Measurements from ENCODE around the gene BCL2.

Gene BCL2

DNA sequence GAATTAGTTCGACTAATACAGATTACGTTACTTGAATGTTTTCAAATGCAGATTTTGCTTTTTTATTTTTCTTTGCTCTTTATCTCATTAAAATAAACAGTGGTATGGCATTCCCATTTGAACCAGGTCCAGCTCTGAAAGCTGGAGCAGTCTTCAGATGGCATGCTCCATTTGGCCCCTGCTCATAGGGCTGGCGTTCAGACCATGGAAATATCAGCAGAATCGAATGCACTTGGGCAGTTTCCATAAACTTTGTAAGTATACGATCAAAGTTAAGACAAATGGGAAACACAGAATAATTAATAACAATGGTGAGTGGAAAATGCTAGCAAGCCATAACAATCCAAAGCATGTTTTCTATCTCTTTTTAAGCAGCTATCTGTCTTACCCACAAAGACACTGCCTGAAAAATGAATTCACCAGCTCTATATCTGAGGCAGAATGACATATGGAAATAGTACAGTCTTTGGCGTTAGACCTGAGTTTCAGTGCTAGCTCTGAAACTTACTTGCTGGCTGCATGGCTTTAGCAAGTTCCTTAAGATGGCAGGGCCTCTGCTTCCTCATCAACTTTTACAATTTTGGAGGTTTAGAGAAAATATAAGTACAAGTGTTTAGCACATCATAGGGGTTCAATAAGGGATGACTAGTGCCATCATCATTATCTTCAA lies 131.6 kb downstream of the BCL2 start:
- TF ChIP-seq ARNTL (CRISPR knock-in tag; IDR thresholded peaks at IDR 0.05; ENCODE audit: borderline replicate concordance, low read depth) (no peak), ZNF8 (CRISPR knock-in tag; IDR thresholded peaks at IDR 0.05) (no peak), CSRNP3 (CRISPR knock-in tag; IDR thresholded peaks at IDR 0.05) (no peak), ZFP3 (CRISPR knock-in tag; IDR thresholded peaks at IDR 0.05) (no peak), PATZ1 (CRISPR knock-in tag; IDR thresholded peaks at IDR 0.05; ENCODE audit: borderline replicate concordance) (no peak), ZNF70 (CRISPR knock-in tag; IDR thresholded peaks at IDR 0.05) (no peak)
- TF ChIP-seq, protein P1, sequence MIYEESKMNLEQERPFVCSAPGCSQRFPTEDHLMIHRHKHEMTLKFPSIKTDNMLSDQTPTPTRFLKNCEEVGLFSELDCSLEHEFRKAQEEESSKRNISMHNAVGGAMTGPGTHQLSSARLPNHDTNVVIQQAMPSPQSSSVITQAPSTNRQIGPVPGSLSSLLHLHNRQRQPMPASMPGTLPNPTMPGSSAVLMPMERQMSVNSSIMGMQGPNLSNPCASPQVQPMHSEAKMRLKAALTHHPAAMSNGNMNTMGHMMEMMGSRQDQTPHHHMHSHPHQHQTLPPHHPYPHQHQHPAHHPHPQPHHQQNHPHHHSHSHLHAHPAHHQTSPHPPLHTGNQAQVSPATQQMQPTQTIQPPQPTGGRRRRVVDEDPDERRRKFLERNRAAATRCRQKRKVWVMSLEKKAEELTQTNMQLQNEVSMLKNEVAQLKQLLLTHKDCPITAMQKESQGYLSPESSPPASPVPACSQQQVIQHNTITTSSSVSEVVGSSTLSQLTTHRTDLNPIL (CRISPR knock-in tag; IDR thresholded peaks at IDR 0.05; ENCODE audit: low read depth) = no peak
- no peak; the same call in 2 of the 3 replicates for ATAC-seq

DNA sequence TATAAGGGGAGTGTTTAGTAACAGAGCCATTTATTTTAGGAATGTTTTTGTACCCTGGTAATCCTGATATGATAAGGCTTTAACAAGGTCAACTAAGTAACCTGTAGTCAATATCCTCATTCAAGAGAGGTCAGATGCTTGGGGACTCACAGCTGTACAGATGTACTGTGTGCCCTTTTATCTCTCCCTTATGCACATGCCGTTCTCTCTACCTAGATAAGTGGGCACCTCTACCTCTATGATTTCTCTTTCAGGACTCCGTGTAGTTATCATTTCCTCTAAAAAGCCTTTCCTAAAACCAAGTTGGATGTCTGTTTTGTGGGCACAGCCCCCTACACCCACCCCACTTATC lies 132.4 kb downstream of the BCL2 start:
- TF ChIP-seq ZFP3 (CRISPR knock-in tag; IDR thresholded peaks at IDR 0.05) (no peak), TSHZ2 (CRISPR knock-in tag; IDR thresholded peaks at IDR 0.05) (no peak), GLIS3 (CRISPR knock-in tag; IDR thresholded peaks at IDR 0.05) (no peak), PPARA (CRISPR knock-in tag; IDR thresholded peaks at IDR 0.05; ENCODE audit: borderline replicate concordance) (no peak)
- no peak for ATAC-seq

DNA sequence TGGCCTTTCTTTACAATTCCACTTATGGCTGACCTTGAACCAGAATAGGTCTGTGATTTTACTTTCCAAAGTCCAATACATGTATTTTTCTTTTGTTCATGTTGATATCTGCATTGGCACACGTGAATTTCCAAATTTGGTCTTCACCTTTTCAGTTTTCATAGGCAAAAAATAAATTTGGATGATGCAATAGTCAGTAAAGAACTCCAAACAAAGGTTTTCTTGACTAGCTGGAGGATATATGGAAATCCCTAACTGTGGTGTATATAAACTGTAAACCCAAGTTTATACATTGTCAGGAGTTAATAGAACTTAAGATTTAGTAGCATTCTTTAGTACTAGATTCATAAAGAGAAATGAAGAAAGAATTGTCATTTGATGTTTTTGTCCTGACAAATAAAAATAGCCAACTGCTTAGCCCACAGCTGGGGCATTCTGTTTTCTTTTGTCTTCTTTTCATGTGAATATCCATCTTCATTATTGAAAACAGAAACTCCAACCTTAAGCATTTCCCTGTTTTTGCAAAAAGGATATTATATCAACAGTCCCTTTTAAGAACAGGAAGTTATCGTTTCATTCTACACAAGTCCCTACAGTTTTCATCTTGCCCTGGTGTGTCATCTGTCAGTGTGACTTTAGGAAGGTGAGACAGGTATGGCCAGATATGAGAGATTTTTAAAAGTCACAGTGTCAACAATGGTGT lies 132.9 kb downstream of the BCL2 start:
- ATAC-seq = no peak
- TF ChIP-seq SNAI2 (CRISPR knock-in tag; IDR thresholded peaks at IDR 0.05) = no peak
- TF ChIP-seq TOX (CRISPR knock-in tag; IDR thresholded peaks at IDR 0.05; ENCODE audit: borderline replicate concordance) = no peak
- no peak for TF ChIP-seq CSRNP3 (CRISPR knock-in tag; IDR thresholded peaks at IDR 0.05)
- no peak for TF ChIP-seq ZFP30 (CRISPR knock-in tag; IDR thresholded peaks at IDR 0.05)
- no peak for TF ChIP-seq BACH2 (CRISPR knock-in tag; IDR thresholded peaks at IDR 0.05; ENCODE audit: borderline replicate concordance)
- TF ChIP-seq RARB (CRISPR knock-in tag; IDR thresholded peaks at IDR 0.05) = no peak
- no peak for TF ChIP-seq ZNF565 (CRISPR knock-in tag; conservative IDR thresholded peaks at IDR 0.05; ENCODE audit: low read depth)
- no peak for TF ChIP-seq POU6F1 (CRISPR knock-in tag; IDR thresholded peaks at IDR 0.05; ENCODE audit: borderline replicate concordance, low read depth)
- no peak for TF ChIP-seq ZFP3 (CRISPR knock-in tag; IDR thresholded peaks at IDR 0.05)
- no peak for TF ChIP-seq ZNF8 (CRISPR knock-in tag; IDR thresholded peaks at IDR 0.05)

Data from SK-N-SH treated with all-trans-retinoic acid at 6 μM for 48 hours (cell line).